Putamen (tissue), 1 donor: ENCODE data around the gene PEX11B.

Experiments
- DNase-seq: peaks from one replicate; pipeline ENCODE4 v3.0.0-alpha.2; 2016; ENCODE audit warnings: low spot score

Gene PEX11B

DNA sequence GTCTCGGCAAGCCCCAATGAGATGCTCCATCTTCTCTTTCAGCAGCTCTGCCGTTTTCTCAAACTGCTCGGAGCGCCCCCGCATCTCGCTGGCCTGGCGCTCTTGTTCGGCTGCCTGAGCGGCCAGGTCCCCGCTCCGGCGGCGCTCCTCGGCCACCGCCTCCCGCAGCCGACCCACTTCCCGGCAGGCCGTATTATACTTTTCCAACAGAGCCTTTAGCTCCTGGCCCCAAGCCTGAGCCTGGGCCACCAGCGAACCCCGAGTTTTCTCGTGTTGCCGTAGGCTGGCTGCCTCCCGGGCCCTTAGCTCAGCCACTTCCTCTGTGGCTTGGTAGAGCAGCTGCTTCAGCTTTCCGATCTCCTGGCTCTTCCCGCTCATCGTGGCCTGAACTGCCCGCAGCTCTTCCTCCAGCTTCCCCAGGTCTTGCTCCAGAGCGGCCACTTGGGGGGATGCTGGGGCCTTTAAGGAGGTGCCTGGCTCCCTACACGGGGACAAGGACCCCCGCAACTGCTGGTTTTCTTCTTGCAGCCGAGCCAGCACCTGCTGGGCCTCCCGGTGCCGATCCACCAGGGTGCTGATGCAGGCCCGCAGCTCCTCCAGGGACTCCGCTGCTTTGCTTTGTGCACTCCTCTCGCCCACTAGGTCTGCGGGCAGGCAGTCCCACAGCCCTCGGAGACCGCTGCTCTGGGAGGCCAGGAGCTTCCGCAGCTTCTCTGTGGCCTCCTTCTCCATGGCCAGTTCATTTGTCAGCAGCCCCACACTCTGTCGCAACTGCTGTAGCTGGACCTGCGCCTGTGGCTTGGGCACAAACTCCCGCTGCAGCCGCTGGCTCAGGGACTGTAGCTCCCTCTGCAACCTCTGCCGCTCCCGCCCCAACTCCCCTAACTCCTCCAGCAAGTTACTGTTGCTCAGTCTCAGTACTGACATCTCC, 46.3 kb downstream of the PEX11B start:
- no peak for DNase-seq

DNA sequence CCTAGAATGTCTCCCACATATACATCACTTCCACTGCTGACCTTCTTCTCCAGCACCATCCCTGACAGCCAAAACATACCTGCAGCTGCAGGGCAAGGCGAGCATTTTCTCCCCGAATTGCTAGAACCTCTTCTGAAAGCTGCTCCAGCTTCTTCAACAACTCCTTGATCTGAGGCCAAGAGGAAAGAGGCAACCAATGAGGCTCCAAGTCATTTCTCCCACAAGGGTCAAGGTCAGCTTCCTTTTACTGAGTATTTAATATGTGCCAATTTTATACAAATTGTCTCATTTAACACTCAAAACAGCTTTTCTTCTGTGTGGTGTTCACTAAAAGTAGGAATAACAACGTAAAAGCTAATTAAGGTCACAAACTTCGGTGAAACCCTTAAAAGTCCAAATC, 50.3 kb downstream of the PEX11B start:
- DNase-seq = no peak

- DNase-seq = no peak
Observed at GRCh38 chr1:145863282-145864018, 55.1 kb downstream of the PEX11B start.
